ENCODE data around the gene EBLN2. TPM values are rescaled to one million over a fixed set of nuclear protein-coding genes. Genes with fewer than 3 reads are reported as not detected.

Gene EBLN2
- total and polyA plus RNA-seq, 4 donors = 0.61 to 18.5 (median 2.5) TPM

GRCh38 chr3:73071952-73072351 is 10.5 kb downstream of the EBLN2 start:
- DNase-seq (no peak), ATAC-seq (ENCODE audit: insufficient read depth, low FRiP score) (no peak)
- Histone ChIP-seq H3K27me3 (ENCODE audit: control insufficient read depth in 3 of 3, insufficient read depth in 3 of 3, low read length in 2 of 3) (no peaks in the 10 kb centered on the region), H3K27ac (ENCODE audit: low read depth in 1 of 2, low read length in 1 of 2) (no peak overlapping the region), H3K9ac (ENCODE audit: insufficient read depth in 1 of 2, low read length in 2 of 2) (no peak overlapping the region), H3K4me3 (no peak overlapping the region), H3K4me1 (ENCODE audit: control insufficient read depth in 5 of 5, insufficient read depth in 5 of 5, low read length in 5 of 5) (peaks cover 0 to 3% (median 0%) of the 10 kb centered on the region in 5 donors), H3K9me3 (ENCODE audit: control insufficient read depth in 4 of 4, insufficient read depth in 3 of 4, low read length in 3 of 4) (no peaks in the 10 kb centered on the region), H3K36me3 (ENCODE audit: control insufficient read depth in 4 of 4, insufficient read depth in 4 of 4, low read length in 4 of 4) (peaks cover 0 to 3% (median 1%) of the 10 kb centered on the region in 4 donors)
- TF ChIP-seq CTCF (IDR thresholded peaks at IDR 0.05; ENCODE audit: control extremely low read depth, extremely low read depth) = no peak
- 88 to 91% methylated on average over 1 of the region's 1 CpG for WGBS, 2 donors

- peaks cover 0 to 3% (median 0%) of the 10 kb centered on the region in 5 donors for H3K4me1 ChIP-seq (ENCODE audit: control insufficient read depth in 5 of 5, insufficient read depth in 5 of 5, low read length in 5 of 5)
- WGBS, 2 donors = 56 to 61% methylated on average over 1 of the region's 1 CpG
Measured at GRCh38 chr3:73072634-73073033, 11.2 kb downstream of the EBLN2 start.

GRCh38 chr3:73073091-73073707 is 11.7 kb downstream of the EBLN2 start:
- H3K27me3 ChIP-seq (ENCODE audit: control insufficient read depth in 3 of 3, insufficient read depth in 3 of 3, low read length in 2 of 3) = no peaks in the 10 kb centered on the region
- ATAC-seq (ENCODE audit: insufficient read depth, low FRiP score) (no peak), DNase-seq (no peak)
- H3K4me1 ChIP-seq (ENCODE audit: control insufficient read depth in 5 of 5, insufficient read depth in 5 of 5, low read length in 5 of 5) = peaks cover 0 to 3% (median 0%) of the 10 kb centered on the region in 5 donors
- no peak for TF ChIP-seq CTCF (IDR thresholded peaks at IDR 0.05; ENCODE audit: control extremely low read depth, extremely low read depth)
- no peaks in the 10 kb centered on the region for H3K9me3 ChIP-seq (ENCODE audit: control insufficient read depth in 4 of 4, insufficient read depth in 3 of 4, low read length in 3 of 4)
- H3K27ac ChIP-seq (ENCODE audit: low read depth in 1 of 2, low read length in 1 of 2) = no peak overlapping the region
- 70 to 86% methylated on average over 4 of the region's 4 CpGs for WGBS, 2 donors
- peaks cover 0 to 3% (median 1%) of the 10 kb centered on the region in 4 donors for H3K36me3 ChIP-seq (ENCODE audit: control insufficient read depth in 4 of 4, insufficient read depth in 4 of 4, low read length in 4 of 4)
- H3K9ac ChIP-seq (ENCODE audit: insufficient read depth in 1 of 2, low read length in 2 of 2) = no peak overlapping the region
- no peak overlapping the region for H3K4me3 ChIP-seq

More at GRCh38 chr3:73072634-73073033, 11.2 kb downstream of the EBLN2 start:
- Histone ChIP-seq H3K9me3 (ENCODE audit: control insufficient read depth in 4 of 4, insufficient read depth in 3 of 4, low read length in 3 of 4) (no peaks in the 10 kb centered on the region), H3K4me3 (no peak overlapping the region), H3K36me3 (ENCODE audit: control insufficient read depth in 4 of 4, insufficient read depth in 4 of 4, low read length in 4 of 4) (peaks cover 0 to 3% (median 1%) of the 10 kb centered on the region in 4 donors), H3K27me3 (ENCODE audit: control insufficient read depth in 3 of 3, insufficient read depth in 3 of 3, low read length in 2 of 3) (no peaks in the 10 kb centered on the region), H3K9ac (ENCODE audit: insufficient read depth in 1 of 2, low read length in 2 of 2) (no peak overlapping the region), H3K27ac (ENCODE audit: low read depth in 1 of 2, low read length in 1 of 2) (no peak overlapping the region)
- DNase-seq = no peak
- no peak for TF ChIP-seq CTCF (IDR thresholded peaks at IDR 0.05; ENCODE audit: control extremely low read depth, extremely low read depth)
- ATAC-seq (ENCODE audit: insufficient read depth, low FRiP score) = no peak

GRCh38 chr3:73074781-73075180 is 13.3 kb downstream of the EBLN2 start:
- Histone ChIP-seq H3K27ac (ENCODE audit: low read depth in 1 of 2, low read length in 1 of 2) (no peak overlapping the region), H3K4me1 (ENCODE audit: control insufficient read depth in 5 of 5, insufficient read depth in 5 of 5, low read length in 5 of 5) (peaks cover 0 to 3% (median 0%) of the 10 kb centered on the region in 5 donors), H3K4me3 (no peak overlapping the region), H3K36me3 (ENCODE audit: control insufficient read depth in 4 of 4, insufficient read depth in 4 of 4, low read length in 4 of 4) (no peaks in the 10 kb centered on the region), H3K9me3 (ENCODE audit: control insufficient read depth in 4 of 4, insufficient read depth in 3 of 4, low read length in 3 of 4) (no peaks in the 10 kb centered on the region), H3K9ac (ENCODE audit: insufficient read depth in 1 of 2, low read length in 2 of 2) (no peak overlapping the region), H3K27me3 (ENCODE audit: control insufficient read depth in 3 of 3, insufficient read depth in 3 of 3, low read length in 2 of 3) (no peaks in the 10 kb centered on the region)
- WGBS, 2 donors = 86 to 87% methylated on average over 8 of the region's 8 CpGs
- ATAC-seq (ENCODE audit: insufficient read depth, low FRiP score) (no peak), DNase-seq (no peak)
- no peak for TF ChIP-seq CTCF (IDR thresholded peaks at IDR 0.05; ENCODE audit: control extremely low read depth, extremely low read depth)
